ENCODE measurements around the gene STAB2. TPM values are rescaled to one million over a fixed set of nuclear protein-coding genes. Genes with fewer than 3 reads are reported as not detected.

The STAB2 gene
- total RNA-seq, 6 experiments from 2014 or later = 5.5 to 32.2 (median 18.5) TPM

DNA sequence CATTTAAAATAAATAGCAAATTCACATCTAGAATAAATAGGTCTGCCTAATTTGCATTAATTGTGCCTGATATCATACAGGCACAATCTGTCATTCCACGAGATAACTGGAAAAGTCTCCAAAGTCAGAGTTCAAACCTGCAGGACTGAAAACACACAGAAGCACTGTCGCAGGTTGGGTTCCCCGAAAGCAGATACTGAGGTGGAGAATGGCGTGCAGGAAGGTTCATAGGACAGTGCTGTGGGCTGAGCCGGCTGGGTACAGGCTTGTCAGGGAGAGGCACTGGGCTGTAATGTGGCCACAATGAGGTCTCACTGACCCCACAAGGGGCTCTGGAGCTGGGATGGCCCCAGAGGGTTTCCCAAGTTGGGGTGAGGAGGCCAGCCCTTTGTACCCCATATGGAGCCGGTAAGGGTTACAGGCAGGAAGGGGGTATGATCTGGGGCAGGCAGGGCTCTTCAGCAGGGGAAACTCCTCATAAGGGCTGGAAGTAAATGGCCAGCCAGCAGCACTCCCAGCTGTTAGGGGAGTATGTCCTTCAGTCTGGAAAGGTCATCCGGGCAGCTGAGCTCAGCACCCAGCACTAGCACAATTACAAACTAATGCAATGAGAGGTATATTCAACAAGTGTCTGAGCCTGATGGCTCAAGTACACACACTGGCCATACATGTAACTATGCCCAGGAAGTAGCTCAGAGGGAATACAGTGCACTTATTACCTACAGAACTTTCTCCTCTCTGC lies 185.5 kb downstream of the STAB2 start:
- peak overlapping the region in 1 of 3 donors; percentile 19 for H3K27ac ChIP-seq
- ATAC-seq = peak; percentile 12 to 37 (median 26)

GRCh38 chr12:103773109-103773910 lies 186.2 kb downstream of the STAB2 start:
- TF ChIP-seq POLR2A (IDR thresholded peaks at IDR 0.05) (no peak), CTCF (IDR thresholded peaks at IDR 0.05) (no peak)
- H3K27me3 ChIP-seq = no peaks in the 10 kb centered on the region
- peaks cover 0 to 12% (median 0%) of the 10 kb centered on the region in 4 donors for H3K36me3 ChIP-seq
- intact Hi-C loops (cut with DNase I) = no loop called here
- ATAC-seq (peak; percentile 34 to 72 (median 42)), DNase-seq (no peak)
- H3K4me1 ChIP-seq = peaks cover 0 to 14% (median 0%) of the 10 kb centered on the region in 4 donors
- H3K9me3 ChIP-seq = no peaks in the 10 kb centered on the region
- 49% methylated on average over 4 of the region's 4 CpGs for WGBS (ENCODE audit: insufficient coverage, low coverage, low lambda C conversion rate, missing lambda C conversion rate)
- H3K27ac ChIP-seq = peak overlapping the region in 1 of 3 donors; percentile 19
- no peak overlapping the region for H3K4me3 ChIP-seq

More for the DNA sequence above, 185.5 kb downstream of the STAB2 start:
- Histone ChIP-seq H3K9me3 (no peaks in the 10 kb centered on the region), H3K27me3 (no peaks in the 10 kb centered on the region), H3K36me3 (peaks cover 0 to 10% (median 0%) of the 10 kb centered on the region in 4 donors), H3K4me1 (peaks cover 0 to 14% (median 0%) of the 10 kb centered on the region in 4 donors), H3K4me3 (no peak overlapping the region)
- DNase-seq = no peak
- intact Hi-C loops (cut with DNase I) = no loop called here
- WGBS (ENCODE audit: insufficient coverage, low coverage, low lambda C conversion rate, missing lambda C conversion rate) = 71% methylated on average over 4 of the region's 7 CpGs
- no peak for TF ChIP-seq POLR2A (IDR thresholded peaks at IDR 0.05)
- TF ChIP-seq CTCF (IDR thresholded peaks at IDR 0.05) = no peak

GRCh38 chr12:103774977-103775560 lies 188.0 kb downstream of the STAB2 start:
- Histone ChIP-seq H3K4me3 (no peak overlapping the region), H3K27me3 (no peaks in the 10 kb centered on the region), H3K36me3 (peaks cover 0 to 18% (median 0%) of the 10 kb centered on the region in 4 donors), H3K4me1 (peaks cover 0 to 14% (median 0%) of the 10 kb centered on the region in 4 donors), H3K27ac (no peak overlapping the region), H3K9me3 (no peaks in the 10 kb centered on the region)
- 77% methylated on average over 8 of the region's 10 CpGs for WGBS (ENCODE audit: insufficient coverage, low coverage, low lambda C conversion rate, missing lambda C conversion rate)
- no peak for DNase-seq
- ATAC-seq = peak in 1 of 4 donors; percentile 18
- no peak for TF ChIP-seq CTCF (IDR thresholded peaks at IDR 0.05)
- no peak for TF ChIP-seq POLR2A (IDR thresholded peaks at IDR 0.05)
- intact Hi-C loops (cut with DNase I) = no loop called here

- ATAC-seq (no peak), DNase-seq (no peak)
- TF ChIP-seq CTCF (IDR thresholded peaks at IDR 0.05) (no peak), POLR2A (IDR thresholded peaks at IDR 0.05) (no peak)
- intact Hi-C loops (cut with DNase I) = no loop called here
- Histone ChIP-seq H3K4me3 (no peak overlapping the region), H3K9me3 (no peaks in the 10 kb centered on the region), H3K36me3 (peaks cover 0 to 18% (median 0%) of the 10 kb centered on the region in 4 donors), H3K4me1 (peaks cover 0 to 8% (median 0%) of the 10 kb centered on the region in 4 donors), H3K27ac (no peak overlapping the region), H3K27me3 (no peaks in the 10 kb centered on the region)
- 74% methylated on average over 6 of the region's 6 CpGs for WGBS (ENCODE audit: insufficient coverage, low coverage, low lambda C conversion rate, missing lambda C conversion rate)
Measured at GRCh38 chr12:103778781-103779180, 191.7 kb downstream of the STAB2 start.

All from right lobe of liver (tissue), 6 donors.